ENCODE data around the gene TGIF2. TPM values are rescaled to one million over a fixed set of nuclear protein-coding genes. Genes with fewer than 3 reads are reported as not detected.

Gene TGIF2
- total and polyA plus RNA-seq, 9 of the 15 experiments (the other 6 are each of a cell fraction or from before 2014, with no cell fraction given) = 6.8 to 27.8 (median 15.7) TPM

DNA sequence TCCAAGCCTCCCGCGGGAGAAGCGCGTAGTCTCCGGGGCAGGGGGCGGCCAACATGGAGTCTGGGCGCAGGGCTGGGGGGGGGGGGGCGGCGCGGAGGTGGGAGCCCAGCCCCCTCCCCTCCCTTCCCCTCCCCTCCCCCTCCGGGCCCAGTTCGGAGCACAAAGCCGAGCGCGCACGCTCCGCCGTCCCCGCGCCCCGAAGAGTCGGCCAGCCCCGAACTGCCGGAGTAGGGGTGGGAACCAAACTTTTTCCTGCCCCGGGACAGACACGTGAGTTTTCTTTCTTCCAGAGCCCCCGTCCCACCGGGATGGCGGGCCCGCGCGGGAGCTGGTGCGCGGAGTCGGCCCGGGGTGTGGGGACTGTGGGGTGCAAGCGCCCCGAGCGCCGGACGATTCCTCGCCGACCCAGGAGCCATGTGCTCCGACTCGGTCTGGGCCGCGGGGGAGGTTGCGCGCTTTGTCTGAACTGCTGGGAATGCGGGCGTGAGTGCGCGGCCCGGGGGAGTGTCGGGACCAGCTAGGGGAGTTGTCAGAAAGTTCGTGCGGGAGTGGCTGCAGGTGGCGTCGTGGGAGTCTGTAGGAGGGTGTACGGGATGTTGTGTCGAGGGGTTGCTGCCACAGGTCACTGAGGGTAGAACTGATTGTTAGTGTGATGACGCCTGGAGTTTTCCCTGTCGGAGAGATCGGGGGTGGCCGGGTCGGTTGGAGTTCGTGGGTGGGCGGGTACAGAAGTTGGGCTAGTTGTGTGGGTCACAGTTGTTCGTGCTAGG is 1.2 kb downstream of the TGIF2 start (continued):
- TF ChIP-seq, protein P1, sequence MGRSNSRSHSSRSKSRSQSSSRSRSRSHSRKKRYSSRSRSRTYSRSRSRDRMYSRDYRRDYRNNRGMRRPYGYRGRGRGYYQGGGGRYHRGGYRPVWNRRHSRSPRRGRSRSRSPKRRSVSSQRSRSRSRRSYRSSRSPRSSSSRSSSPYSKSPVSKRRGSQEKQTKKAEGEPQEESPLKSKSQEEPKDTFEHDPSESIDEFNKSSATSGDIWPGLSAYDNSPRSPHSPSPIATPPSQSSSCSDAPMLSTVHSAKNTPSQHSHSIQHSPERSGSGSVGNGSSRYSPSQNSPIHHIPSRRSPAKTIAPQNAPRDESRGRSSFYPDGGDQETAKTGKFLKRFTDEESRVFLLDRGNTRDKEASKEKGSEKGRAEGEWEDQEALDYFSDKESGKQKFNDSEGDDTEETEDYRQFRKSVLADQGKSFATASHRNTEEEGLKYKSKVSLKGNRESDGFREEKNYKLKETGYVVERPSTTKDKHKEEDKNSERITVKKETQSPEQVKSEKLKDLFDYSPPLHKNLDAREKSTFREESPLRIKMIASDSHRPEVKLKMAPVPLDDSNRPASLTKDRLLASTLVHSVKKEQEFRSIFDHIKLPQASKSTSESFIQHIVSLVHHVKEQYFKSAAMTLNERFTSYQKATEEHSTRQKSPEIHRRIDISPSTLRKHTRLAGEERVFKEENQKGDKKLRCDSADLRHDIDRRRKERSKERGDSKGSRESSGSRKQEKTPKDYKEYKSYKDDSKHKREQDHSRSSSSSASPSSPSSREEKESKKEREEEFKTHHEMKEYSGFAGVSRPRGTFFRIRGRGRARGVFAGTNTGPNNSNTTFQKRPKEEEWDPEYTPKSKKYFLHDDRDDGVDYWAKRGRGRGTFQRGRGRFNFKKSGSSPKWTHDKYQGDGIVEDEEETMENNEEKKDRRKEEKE (IDR thresholded peaks at IDR 0.05; ENCODE audit: borderline replicate concordance in 1 of 2, control insufficient read depth in 1 of 2, low read depth in 2 of 2, low read length in 1 of 2) = no peak
- TF ChIP-seq GABPB1 (CRISPR knock-in tag; IDR thresholded peaks at IDR 0.05) = no peak; the same call in 1 of the 2 replicates
- TF ChIP-seq PHB (CRISPR knock-in tag; IDR thresholded peaks at IDR 0.05) = no peak
- no peak for TF ChIP-seq MITF (IDR thresholded peaks at IDR 0.05)
- TF ChIP-seq ARNT (IDR thresholded peaks at IDR 0.05) = no peak
- TF ChIP-seq L3MBTL2 (IDR thresholded peaks at IDR 0.05) = peak; percentile 99
- TF ChIP-seq, protein P2, sequence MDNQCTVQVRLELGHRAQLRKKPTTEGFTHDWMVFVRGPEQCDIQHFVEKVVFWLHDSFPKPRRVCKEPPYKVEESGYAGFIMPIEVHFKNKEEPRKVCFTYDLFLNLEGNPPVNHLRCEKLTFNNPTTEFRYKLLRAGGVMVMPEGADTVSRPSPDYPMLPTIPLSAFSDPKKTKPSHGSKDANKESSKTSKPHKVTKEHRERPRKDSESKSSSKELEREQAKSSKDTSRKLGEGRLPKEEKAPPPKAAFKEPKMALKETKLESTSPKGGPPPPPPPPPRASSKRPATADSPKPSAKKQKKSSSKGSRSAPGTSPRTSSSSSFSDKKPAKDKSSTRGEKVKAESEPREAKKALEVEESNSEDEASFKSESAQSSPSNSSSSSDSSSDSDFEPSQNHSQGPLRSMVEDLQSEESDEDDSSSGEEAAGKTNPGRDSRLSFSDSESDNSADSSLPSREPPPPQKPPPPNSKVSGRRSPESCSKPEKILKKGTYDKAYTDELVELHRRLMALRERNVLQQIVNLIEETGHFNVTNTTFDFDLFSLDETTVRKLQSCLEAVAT (IDR thresholded peaks at IDR 0.05) = peak in 1 of 2 experiments; percentile 54; a peak in 1 of 4 replicates
- TF ChIP-seq ZBTB2 (IDR thresholded peaks at IDR 0.05) = peak; percentile 78
- no peak for TF ChIP-seq NFYB (IDR thresholded peaks at IDR 0.05; ENCODE audit: extremely low read depth, insufficient read length)
- TF ChIP-seq FOXO4 (CRISPR knock-in tag; IDR thresholded peaks at IDR 0.05) = no peak
- no peak for TF ChIP-seq FOSL1 (tag; conservative IDR thresholded peaks at IDR 0.05)
- TF ChIP-seq ZNF778 (CRISPR knock-in tag; IDR thresholded peaks at IDR 0.05) = no peak
- TF ChIP-seq DPF2 (IDR thresholded peaks at IDR 0.05) = peak; percentile 41; the same call in 1 of the 2 replicates
- peak in 1 of 2 experiments; percentile 55; a peak in 3 of 4 replicates for TF ChIP-seq KDM1A (IDR thresholded peaks at IDR 0.05)
- TF ChIP-seq SRSF3 (IDR thresholded peaks at IDR 0.05; ENCODE audit: insufficient read depth, low read length) = no peak

Measured in K562 (cell line).